ENCODE data around the gene NOMO2. TPM values are rescaled to one million over a fixed set of nuclear protein-coding genes. Genes with fewer than 3 reads are reported as not detected.
"Not testable (repeated sequence)": the region's sequence is repeated elsewhere in the genome, so short reads cannot be mapped to it uniquely, and the experiment has no call there.

Gene NOMO2
- total and polyA plus RNA-seq, 4 donors = 40.7 to 75.1 (median 58.0) TPM

DNA sequence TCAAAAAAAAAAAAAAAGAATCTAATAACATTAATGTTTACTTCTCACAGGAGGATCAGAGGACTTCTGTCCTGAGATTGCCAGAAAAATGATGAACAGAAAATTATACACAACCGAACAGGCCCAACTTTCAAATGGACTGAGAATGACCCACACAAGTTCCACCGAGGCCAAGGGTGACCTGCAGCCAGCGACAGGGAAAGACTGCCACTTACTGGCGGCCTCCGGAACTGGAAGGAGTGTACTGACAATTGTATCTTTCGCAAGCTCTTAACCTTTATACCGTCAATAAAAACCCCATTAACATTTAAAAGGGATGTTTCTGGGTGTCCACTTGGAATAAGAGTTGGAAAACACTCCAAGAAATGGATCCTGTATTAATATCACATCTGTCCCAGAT is 146.1 kb downstream of the NOMO2 start:
- not testable (repeated sequence) for DNase-seq (ENCODE audit: low spot score); H3K9me3 ChIP-seq (ENCODE audit: control insufficient read depth in 4 of 4, low read length in 3 of 4); H3K27ac ChIP-seq (ENCODE audit: low read depth in 1 of 2, low read length in 2 of 2); H3K36me3 ChIP-seq (ENCODE audit: control insufficient read depth in 4 of 4, insufficient read depth in 3 of 4, low read depth in 1 of 4, low read length in 3 of 4); H3K27me3 ChIP-seq (ENCODE audit: control insufficient read depth in 4 of 4, insufficient read depth in 4 of 4, low read length in 3 of 4); H3K9ac ChIP-seq (ENCODE audit: low read depth in 1 of 2, low read length in 2 of 2); H3K4me1 ChIP-seq (ENCODE audit: control insufficient read depth in 4 of 4, insufficient read depth in 4 of 4, low read length in 3 of 4); H3K4me3 ChIP-seq (ENCODE audit: low read depth in 1 of 3, low read length in 3 of 3)
- no CpG with 5 or more reads among the region's 7 CpGs for WGBS

DNA sequence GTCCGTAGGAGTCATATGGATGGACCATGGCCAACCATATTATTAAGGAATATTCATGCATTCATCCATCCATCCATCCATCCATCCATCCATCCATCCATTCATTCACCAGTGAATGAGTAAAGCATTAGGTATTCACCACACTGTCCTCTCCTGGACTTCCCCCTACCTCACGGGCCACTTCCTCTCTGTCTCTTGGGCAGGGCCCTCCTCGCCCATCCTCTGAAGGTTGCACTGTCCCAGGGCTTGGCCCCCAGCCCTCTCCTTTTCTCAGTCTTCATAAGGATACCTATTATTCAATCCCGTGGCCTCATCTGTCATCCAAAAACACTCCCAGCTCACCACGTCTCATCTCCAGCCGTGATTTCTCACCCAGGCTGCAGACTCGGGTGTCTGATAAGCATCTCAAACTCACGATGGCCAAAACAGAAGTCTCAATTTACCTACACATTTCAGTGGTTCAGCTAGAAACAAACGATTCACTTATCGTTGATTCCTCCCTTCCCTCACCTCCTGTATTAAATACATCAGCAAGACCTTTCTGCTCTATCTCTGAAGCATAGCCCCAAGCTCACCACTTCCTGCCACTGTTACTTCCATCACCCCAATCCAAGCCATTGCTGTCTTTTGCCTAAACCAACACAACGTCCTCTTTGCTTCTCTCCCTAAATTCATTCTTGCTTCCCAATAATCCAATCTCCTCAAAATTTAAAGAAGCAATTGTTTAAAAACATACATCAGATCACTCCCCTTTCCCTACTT is 152.2 kb downstream of the NOMO2 start:
- WGBS = no CpG with 5 or more reads among the region's 11 CpGs
- not testable (repeated sequence) for H3K4me3 ChIP-seq (ENCODE audit: low read depth in 1 of 3, low read length in 3 of 3); DNase-seq (ENCODE audit: low spot score); H3K4me1 ChIP-seq (ENCODE audit: control insufficient read depth in 4 of 4, insufficient read depth in 4 of 4, low read length in 3 of 4); H3K27me3 ChIP-seq (ENCODE audit: control insufficient read depth in 4 of 4, insufficient read depth in 4 of 4, low read length in 3 of 4); H3K27ac ChIP-seq (ENCODE audit: low read depth in 1 of 2, low read length in 2 of 2); H3K9ac ChIP-seq (ENCODE audit: low read depth in 1 of 2, low read length in 2 of 2); H3K36me3 ChIP-seq (ENCODE audit: control insufficient read depth in 4 of 4, insufficient read depth in 3 of 4, low read depth in 1 of 4, low read length in 3 of 4); H3K9me3 ChIP-seq (ENCODE audit: control insufficient read depth in 4 of 4, low read length in 3 of 4)

DNA sequence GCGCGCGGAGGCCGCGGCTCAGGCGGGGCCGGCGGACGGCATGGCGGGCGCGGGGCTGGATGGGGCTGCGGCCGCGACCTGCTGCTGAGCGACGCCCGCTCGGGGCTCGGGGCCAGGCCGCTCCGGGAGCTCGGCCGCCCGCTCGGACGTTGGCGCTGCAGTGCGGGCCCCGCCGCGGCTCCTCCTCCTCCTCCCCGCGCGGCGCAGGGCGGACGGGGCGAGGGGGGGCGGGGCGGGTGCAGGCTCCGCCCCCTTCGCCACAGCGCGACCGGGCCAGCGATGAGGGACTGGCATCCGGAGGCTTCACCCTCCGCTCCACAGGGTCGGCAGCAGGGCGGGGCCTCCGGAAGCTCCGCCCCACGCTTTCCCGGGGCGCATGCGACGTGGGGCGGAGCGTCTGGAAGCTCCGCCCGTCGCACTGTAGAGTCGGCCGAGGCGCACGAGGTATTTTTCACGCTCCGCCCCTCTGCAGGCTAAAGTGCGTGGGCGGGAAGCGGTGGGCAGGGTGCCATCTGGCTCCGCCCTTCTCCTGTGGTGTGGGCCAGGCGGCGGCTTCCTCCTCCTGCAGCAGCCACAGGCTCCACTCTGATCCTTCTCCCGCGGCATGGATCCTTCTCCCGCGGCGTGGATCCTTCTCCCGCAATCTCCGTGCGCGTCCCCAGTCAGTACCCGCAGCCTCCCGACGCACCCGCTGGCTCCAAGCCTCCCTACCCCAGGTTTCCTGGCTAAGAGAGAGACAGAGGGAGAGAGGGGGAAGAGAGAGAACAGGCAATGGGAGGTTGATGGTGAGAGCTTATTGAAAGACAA is 159.8 kb downstream of the NOMO2 start:
- not testable (repeated sequence) for H3K9me3 ChIP-seq (ENCODE audit: control insufficient read depth in 4 of 4, low read length in 3 of 4); H3K4me1 ChIP-seq (ENCODE audit: control insufficient read depth in 4 of 4, insufficient read depth in 4 of 4, low read length in 3 of 4); H3K36me3 ChIP-seq (ENCODE audit: control insufficient read depth in 4 of 4, insufficient read depth in 3 of 4, low read depth in 1 of 4, low read length in 3 of 4); H3K27ac ChIP-seq (ENCODE audit: low read depth in 1 of 2, low read length in 2 of 2); H3K27me3 ChIP-seq (ENCODE audit: control insufficient read depth in 4 of 4, insufficient read depth in 4 of 4, low read length in 3 of 4); H3K9ac ChIP-seq (ENCODE audit: low read depth in 1 of 2, low read length in 2 of 2); DNase-seq (ENCODE audit: low spot score); H3K4me3 ChIP-seq (ENCODE audit: low read depth in 1 of 3, low read length in 3 of 3)
- WGBS = no CpG with 5 or more reads among the region's 88 CpGs

DNA sequence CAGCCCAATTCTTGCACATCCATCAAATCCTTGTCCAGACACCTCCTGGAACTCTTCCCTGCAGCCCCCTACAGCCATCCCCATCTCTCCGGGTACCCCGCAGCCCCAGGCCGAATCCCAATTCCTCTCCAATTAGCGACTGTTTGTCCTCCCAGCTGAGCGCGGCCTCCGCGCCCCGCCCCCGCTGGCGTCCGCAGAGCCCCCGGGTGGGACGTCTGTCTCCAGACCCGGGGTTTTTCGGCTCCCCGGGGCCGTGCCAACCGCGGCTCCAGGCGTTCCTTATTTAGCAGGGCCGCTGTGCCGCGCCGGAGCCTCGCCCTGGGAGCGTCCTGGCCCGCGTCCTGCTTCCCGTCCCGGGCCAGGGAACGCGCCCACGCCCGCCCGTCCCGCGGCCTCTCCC is 160.7 kb downstream of the NOMO2 start:
- not testable (repeated sequence) for H3K27me3 ChIP-seq (ENCODE audit: control insufficient read depth in 4 of 4, insufficient read depth in 4 of 4, low read length in 3 of 4); H3K4me3 ChIP-seq (ENCODE audit: low read depth in 1 of 3, low read length in 3 of 3); DNase-seq (ENCODE audit: low spot score); H3K9me3 ChIP-seq (ENCODE audit: control insufficient read depth in 4 of 4, low read length in 3 of 4); H3K4me1 ChIP-seq (ENCODE audit: control insufficient read depth in 4 of 4, insufficient read depth in 4 of 4, low read length in 3 of 4); H3K27ac ChIP-seq (ENCODE audit: low read depth in 1 of 2, low read length in 2 of 2); H3K36me3 ChIP-seq (ENCODE audit: control insufficient read depth in 4 of 4, insufficient read depth in 3 of 4, low read depth in 1 of 4, low read length in 3 of 4); H3K9ac ChIP-seq (ENCODE audit: low read depth in 1 of 2, low read length in 2 of 2)
- WGBS = under 1% methylated on average over 18 of the region's 38 CpGs

DNA sequence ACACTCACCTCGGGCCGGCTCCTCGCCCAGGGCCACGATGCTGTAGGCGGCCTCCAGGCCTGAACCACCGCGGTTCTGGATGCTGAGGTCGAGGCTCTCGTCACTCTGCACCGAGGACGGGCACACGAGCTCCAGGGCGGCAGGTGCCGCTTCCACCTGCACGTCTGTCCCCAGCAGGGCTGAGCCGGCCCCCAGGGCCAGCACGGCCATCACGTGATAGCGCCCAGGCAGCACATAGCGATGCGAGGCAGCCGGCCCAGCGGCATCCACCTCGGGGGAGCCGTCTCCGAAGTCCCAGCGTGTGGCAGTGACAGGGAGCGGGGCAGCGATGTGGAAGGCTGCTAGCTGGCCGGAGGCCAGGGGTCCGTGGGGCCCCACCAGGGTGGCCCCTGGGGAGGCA is 167.5 kb downstream of the NOMO2 start:
- not testable (repeated sequence) for H3K4me1 ChIP-seq (ENCODE audit: control insufficient read depth in 4 of 4, insufficient read depth in 4 of 4, low read length in 3 of 4); H3K9me3 ChIP-seq (ENCODE audit: control insufficient read depth in 4 of 4, low read length in 3 of 4); H3K4me3 ChIP-seq (ENCODE audit: low read depth in 1 of 3, low read length in 3 of 3); DNase-seq (ENCODE audit: low spot score); H3K27me3 ChIP-seq (ENCODE audit: control insufficient read depth in 4 of 4, insufficient read depth in 4 of 4, low read length in 3 of 4); H3K36me3 ChIP-seq (ENCODE audit: control insufficient read depth in 4 of 4, insufficient read depth in 3 of 4, low read depth in 1 of 4, low read length in 3 of 4); H3K27ac ChIP-seq (ENCODE audit: low read depth in 1 of 2, low read length in 2 of 2); H3K9ac ChIP-seq (ENCODE audit: low read depth in 1 of 2, low read length in 2 of 2)
- 84% methylated on average over 15 of the region's 31 CpGs for WGBS

DNA sequence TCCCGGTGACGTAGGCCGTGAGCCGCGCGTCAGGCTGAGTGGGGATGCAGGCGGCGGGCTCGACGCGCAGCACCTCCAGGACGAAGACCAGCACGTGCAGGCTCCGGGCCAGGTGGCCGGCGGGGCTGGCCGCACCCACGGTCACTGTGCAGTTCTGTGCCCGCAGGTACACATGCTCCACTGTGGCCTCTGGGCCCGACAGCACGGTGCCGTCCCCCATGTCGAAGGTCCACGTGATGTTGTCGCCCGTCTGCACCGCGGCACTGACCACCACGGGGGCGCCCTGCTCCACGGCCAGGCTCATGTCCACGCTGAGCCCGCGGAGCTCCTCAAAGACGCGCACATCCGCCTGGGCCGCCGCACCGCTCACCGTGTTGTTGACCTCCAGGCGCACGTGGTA is 174.1 kb downstream of the NOMO2 start:
- not testable (repeated sequence) for H3K36me3 ChIP-seq (ENCODE audit: control insufficient read depth in 4 of 4, insufficient read depth in 3 of 4, low read depth in 1 of 4, low read length in 3 of 4); H3K27ac ChIP-seq (ENCODE audit: low read depth in 1 of 2, low read length in 2 of 2); DNase-seq (ENCODE audit: low spot score); H3K9ac ChIP-seq (ENCODE audit: low read depth in 1 of 2, low read length in 2 of 2); H3K4me3 ChIP-seq (ENCODE audit: low read depth in 1 of 3, low read length in 3 of 3); H3K27me3 ChIP-seq (ENCODE audit: control insufficient read depth in 4 of 4, insufficient read depth in 4 of 4, low read length in 3 of 4); H3K9me3 ChIP-seq (ENCODE audit: control insufficient read depth in 4 of 4, low read length in 3 of 4); H3K4me1 ChIP-seq (ENCODE audit: control insufficient read depth in 4 of 4, insufficient read depth in 4 of 4, low read length in 3 of 4)
- no CpG with 5 or more reads among the region's 43 CpGs for WGBS

DNA sequence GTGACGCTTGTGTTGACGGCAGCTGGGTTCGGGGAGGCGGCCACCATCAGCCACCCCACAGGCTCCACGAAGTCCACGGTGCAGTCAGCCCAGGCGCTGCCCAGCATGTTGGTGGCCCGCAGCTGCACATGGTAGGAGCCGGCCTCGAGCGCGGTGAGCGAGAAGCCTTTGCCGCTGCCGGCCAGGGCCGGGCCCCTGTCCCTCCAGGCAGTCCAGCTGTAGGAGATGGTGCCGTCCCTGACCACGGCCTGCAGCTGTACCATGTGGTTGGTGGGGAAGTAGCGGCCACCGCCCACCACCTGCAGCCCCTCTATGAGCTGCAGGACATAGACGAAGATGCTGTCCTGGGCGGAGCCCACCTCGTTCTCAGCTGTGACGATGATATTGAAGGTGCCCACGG is 175.4 kb downstream of the NOMO2 start:
- WGBS = no CpG with 5 or more reads among the region's 25 CpGs
- H3K4me3 ChIP-seq (ENCODE audit: low read depth in 1 of 3, low read length in 3 of 3); H3K4me1 ChIP-seq (ENCODE audit: control insufficient read depth in 4 of 4, insufficient read depth in 4 of 4, low read length in 3 of 4); H3K27ac ChIP-seq (ENCODE audit: low read depth in 1 of 2, low read length in 2 of 2); H3K36me3 ChIP-seq (ENCODE audit: control insufficient read depth in 4 of 4, insufficient read depth in 3 of 4, low read depth in 1 of 4, low read length in 3 of 4); H3K27me3 ChIP-seq (ENCODE audit: control insufficient read depth in 4 of 4, insufficient read depth in 4 of 4, low read length in 3 of 4); H3K9ac ChIP-seq (ENCODE audit: low read depth in 1 of 2, low read length in 2 of 2); H3K9me3 ChIP-seq (ENCODE audit: control insufficient read depth in 4 of 4, low read length in 3 of 4): not testable (repeated sequence)
- peak; percentile 3 for DNase-seq (ENCODE audit: low spot score)

DNA sequence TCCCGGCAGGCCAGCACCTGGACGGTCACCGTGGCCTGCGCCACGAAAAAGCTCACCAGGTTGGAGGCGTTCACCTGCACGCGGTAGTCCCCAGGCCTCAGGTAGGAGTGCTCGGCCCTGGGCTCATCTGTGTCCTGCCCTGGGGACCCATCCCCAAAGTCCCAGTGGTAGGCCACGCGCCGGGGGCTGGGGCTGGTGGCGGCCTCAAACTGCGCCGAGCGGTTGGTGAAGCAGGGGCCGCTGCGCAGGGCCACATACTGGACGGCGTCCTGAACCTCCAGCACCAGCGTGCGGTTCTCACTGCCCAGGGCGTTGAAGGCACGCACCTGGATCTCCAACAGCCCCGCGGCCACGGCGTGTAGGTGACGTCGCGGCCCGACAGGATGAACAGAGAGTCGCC is 176.6 kb downstream of the NOMO2 start:
- not testable (repeated sequence) for H3K36me3 ChIP-seq (ENCODE audit: control insufficient read depth in 4 of 4, insufficient read depth in 3 of 4, low read depth in 1 of 4, low read length in 3 of 4); H3K4me3 ChIP-seq (ENCODE audit: low read depth in 1 of 3, low read length in 3 of 3); H3K4me1 ChIP-seq (ENCODE audit: control insufficient read depth in 4 of 4, insufficient read depth in 4 of 4, low read length in 3 of 4); H3K27me3 ChIP-seq (ENCODE audit: control insufficient read depth in 4 of 4, insufficient read depth in 4 of 4, low read length in 3 of 4); H3K9ac ChIP-seq (ENCODE audit: low read depth in 1 of 2, low read length in 2 of 2); DNase-seq (ENCODE audit: low spot score); H3K27ac ChIP-seq (ENCODE audit: low read depth in 1 of 2, low read length in 2 of 2); H3K9me3 ChIP-seq (ENCODE audit: control insufficient read depth in 4 of 4, low read length in 3 of 4)
- no CpG with 5 or more reads among the region's 33 CpGs for WGBS

Measured in liver (tissue), 9 donors.